Breast epithelium (tissue), 4 donors: ENCODE measurements around the gene FLT3LG. TPM values are rescaled to one million over a fixed set of nuclear protein-coding genes. Genes with fewer than 3 reads are reported as not detected.

ENCODE experiments used
- DNase-seq, 2 donors: peaks; one replicate each; pipeline ENCODE4 v3.0.0-alpha.2; 2019; ENCODE audit warnings: low spot score in 2 of 2
- H3K27ac ChIP-seq, 2 donors: fragments of 200-600 bp; sonication (generic) in 1 of 2; one replicate each; pipeline ENCODE4 v1.5.1; 2016 to 2019; ENCODE audit warnings: mild to moderate bottlenecking in 1 of 2
- H3K27me3 ChIP-seq, 2 donors: fragments of 200-600 bp; sonication (generic) in 1 of 2; one replicate each; pipeline versions ENCODE4 v1.5.1 to v1.6.0; 2017 to 2019; ENCODE audit warnings: control low read depth in 1 of 2, mild to moderate bottlenecking in 1 of 2
- H3K36me3 ChIP-seq: fragments of 200-600 bp; one replicate; pipeline ENCODE4 v1.5.1; 2019
- H3K4me1 ChIP-seq, 2 donors: fragments of 200-600 bp; sonication (generic); one replicate each; pipeline ENCODE4 v1.5.1; 2016 to 2019; ENCODE audit warnings: control low read depth in 1 of 2
- H3K4me3 ChIP-seq, 3 donors: fragments of 200-600 bp; sonication (generic); 1 replicate in 2 of 3; 2 replicates in 1 of 3; pipeline ENCODE4 v1.5.1; 2016 to 2019; ENCODE audit warnings: mild to moderate bottlenecking in 3 of 3, moderate library complexity in 2 of 3
- H3K9me3 ChIP-seq, 2 donors: fragments of 200-600 bp; sonication (generic) in 1 of 2; one replicate each; pipeline ENCODE4 v1.5.1; 2016 to 2019; ENCODE audit warnings: control low read depth in 1 of 2
- CTCF ChIP-seq, 3 donors: fragments of 450-650 bp; IDR thresholded peaks; one replicate each; pipeline ENCODE4 v1.5.1; 2016 to 2017; ENCODE audit warnings: antibody characterized with exemption in 3 of 3, mild to moderate bottlenecking in 3 of 3, moderate library complexity in 3 of 3
- POLR2A ChIP-seq: fragments of 450-650 bp; IDR thresholded peaks from one replicate; pipeline ENCODE4 v1.6.1; 2016; ENCODE audit warnings: antibody characterized with exemption, mild to moderate bottlenecking, moderate library complexity
- POLR2AphosphoS5 ChIP-seq, 3 donors: sonication (generic); formaldehyde crosslinking; IDR thresholded peaks; one replicate each; pipeline ENCODE4 v1.6.1; 2017; ENCODE audit warnings: antibody characterized with exemption in 3 of 3
- intact Hi-C: fragments of 100-400 bp; cut with DNase I; formaldehyde crosslinking; loops from one replicate; pipeline ENCODE4 v1.15.1; 2023; ENCODE audit warnings: low total_unique reads
- total RNA-seq, 3 donors: library from RNA; depleted of rRNA; stranded (reverse); fragments of >200 nt; gene quantifications; one replicate each; pipeline ENCODE4 v1.1.0, GENCODE V29; 2016

FLT3LG gene
- total RNA-seq, 3 donors from 2014 or later: 4.3 to 7.0 (median 4.6) TPM

- intact Hi-C loops: no loop called here
- no peak for DNase-seq
- Histone ChIP-seq H3K9me3 (no peaks in the 10 kb centered on the region), H3K4me1 (peaks cover 1 to 8% of the 10 kb centered on the region in 2 donors), H3K27me3 (no peaks in the 10 kb centered on the region), H3K27ac (peak overlapping the region in 1 of 2 donors; percentile 21), H3K36me3 (no peaks in the 10 kb centered on the region), H3K4me3 (no peak overlapping the region)
- TF ChIP-seq CTCF (IDR thresholded peaks at IDR 0.05) (no peak), POLR2A (no peak), POLR2AphosphoS5 (IDR thresholded peaks at IDR 0.05) (no peak)
These were observed 25.6 kb upstream of the FLT3LG start for GRCh38 chr19:49448432-49448786.

DNA sequence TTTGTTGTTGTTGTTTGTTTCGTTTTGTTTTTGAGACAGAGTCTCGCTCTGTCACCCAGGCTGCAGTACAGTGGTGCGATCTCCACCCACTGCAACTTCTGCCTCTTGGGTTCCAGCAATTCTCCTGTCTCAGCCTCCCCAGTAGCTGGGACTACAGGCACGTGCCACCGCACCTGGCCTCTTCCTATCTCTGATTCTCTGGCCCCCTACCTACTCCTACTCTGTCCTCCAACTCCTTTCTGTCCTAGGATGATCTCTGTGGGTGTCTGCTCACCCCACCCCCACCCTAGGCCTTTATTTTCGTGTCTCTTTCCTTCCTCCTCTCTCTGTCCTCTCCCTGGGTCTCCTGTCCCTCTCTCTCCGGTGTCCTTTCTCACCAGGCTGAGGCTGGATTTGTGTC lies 23.6 kb upstream of the FLT3LG start:
- intact Hi-C loops: no loop called here

DNA sequence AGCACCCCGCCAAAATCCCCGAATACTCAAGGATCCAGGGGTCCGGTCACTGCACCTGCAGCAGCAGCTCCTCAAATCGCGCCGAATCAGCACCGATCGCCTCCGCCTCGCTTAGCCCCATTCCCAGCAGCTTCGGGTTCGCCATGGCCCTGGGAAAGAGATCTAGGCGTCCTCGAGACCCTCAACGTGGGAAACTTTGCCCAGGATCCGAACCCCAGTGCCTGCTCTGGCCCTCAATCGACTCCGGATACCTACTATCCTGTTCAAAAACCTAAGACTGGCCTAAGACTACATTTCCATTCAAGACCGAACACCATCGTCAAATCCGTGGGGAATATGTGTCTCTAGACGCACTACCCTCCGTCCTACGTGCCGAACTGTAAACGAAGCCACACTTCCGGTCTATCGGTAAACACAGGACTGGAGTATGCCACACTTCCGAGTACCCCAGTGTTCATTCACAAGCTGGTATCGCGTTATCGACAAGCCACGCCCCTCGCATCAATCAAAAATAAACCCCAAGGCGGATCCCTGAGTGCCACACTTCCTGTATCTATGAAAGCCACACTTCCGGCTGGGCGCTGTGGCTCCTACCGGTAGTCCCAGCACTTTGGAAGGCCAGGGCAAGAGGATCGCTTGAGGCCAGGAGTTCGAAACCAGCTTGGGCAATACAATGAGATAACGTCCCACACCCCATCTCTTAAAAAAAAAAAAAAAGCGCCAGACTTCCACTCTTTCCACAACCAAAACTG lies 22.4 kb upstream of the FLT3LG start, which contains the start of gene PIH1D1:
TSS of gene PIH1D1 (minus strand) at position 385 of the 752 bp plus-strand sequence. CDS start at position 145, 240 bp downstream.
- DNase-seq: peak; percentile 96 to 99
- peak within 1 kb of the TSS; percentile 97 to 98 for H3K27ac ChIP-seq
- no peaks in the 10 kb centered on the region for H3K27me3 ChIP-seq
- TF ChIP-seq POLR2AphosphoS5 (IDR thresholded peaks at IDR 0.05): peak; percentile 79 to 94 (median 92)
- no peak for TF ChIP-seq POLR2A
- intact Hi-C loops: no loop called here
- H3K4me1 ChIP-seq: peaks cover 0 to 8% of the 10 kb centered on the region in 2 donors
- peak within 1 kb of the TSS; percentile 73 to 94 (median 87) for H3K4me3 ChIP-seq
- no peaks in the 10 kb centered on the region for H3K9me3 ChIP-seq
- H3K36me3 ChIP-seq: no peaks in the 10 kb centered on the region

More for the DNA sequence above, 23.6 kb upstream of the FLT3LG start:
- H3K9me3 ChIP-seq: no peaks in the 10 kb centered on the region
- no peaks in the 10 kb centered on the region for H3K36me3 ChIP-seq
- no peak overlapping the region for H3K27ac ChIP-seq
- no peak for DNase-seq
- H3K4me1 ChIP-seq: peaks cover 0 to 8% of the 10 kb centered on the region in 2 donors
- H3K4me3 ChIP-seq: peak overlapping the region in 2 of 3 donors; percentile 87 to 94
- TF ChIP-seq POLR2A (no peak), CTCF (IDR thresholded peaks at IDR 0.05) (no peak), POLR2AphosphoS5 (IDR thresholded peaks at IDR 0.05) (no peak)
- H3K27me3 ChIP-seq: no peaks in the 10 kb centered on the region

GRCh38 chr19:49453013-49453756 lies 20.8 kb upstream of the FLT3LG start, which contains the start of gene ALDH16A1:
ALDH16A1 (plus strand) TSS chr19:49453225; CDS start chr19:49453332, 107 bp downstream.
- H3K27me3 ChIP-seq: no peaks in the 10 kb centered on the region
- H3K36me3 ChIP-seq: no peaks in the 10 kb centered on the region
- peak within 1 kb of the TSS; percentile 57 to 94 (median 87) for H3K4me3 ChIP-seq
- peak; percentile 83 for TF ChIP-seq POLR2A
- no peak for TF ChIP-seq CTCF (IDR thresholded peaks at IDR 0.05)
- TF ChIP-seq POLR2AphosphoS5 (IDR thresholded peaks at IDR 0.05): peak; percentile 79 to 96 (median 91)
- H3K27ac ChIP-seq: peak within 1 kb of the TSS; percentile 97 to 98
- peak; percentile 97 to 98 for DNase-seq
- intact Hi-C loops: no loop called here
- H3K4me1 ChIP-seq: peaks cover 0 to 8% of the 10 kb centered on the region in 2 donors
- H3K9me3 ChIP-seq: no peaks in the 10 kb centered on the region

- intact Hi-C loops: no loop called here
- Histone ChIP-seq H3K9me3 (no peaks in the 10 kb centered on the region), H3K4me3 (peak overlapping the region; percentile 57 to 94 (median 64)), H3K4me1 (peaks cover 0 to 8% of the 10 kb centered on the region in 2 donors), H3K27me3 (no peaks in the 10 kb centered on the region), H3K27ac (peak overlapping the region; percentile 97 to 98), H3K36me3 (no peaks in the 10 kb centered on the region)
- no peak for DNase-seq
- TF ChIP-seq CTCF (IDR thresholded peaks at IDR 0.05) (no peak), POLR2A (no peak), POLR2AphosphoS5 (IDR thresholded peaks at IDR 0.05) (no peak)
These were observed 20.2 kb upstream of the FLT3LG start for GRCh38 chr19:49453757-49454240.
